WTC11 (cell line): ENCODE measurements around the gene AVL9. TPM values are rescaled to one million over a fixed set of nuclear protein-coding genes. Genes with fewer than 3 reads are reported as not detected.

ENCODE experiments used
- ATAC-seq: fragments of 200-7000 bp; cut with Tn5 transposase; 2 replicates; pipeline ENCODE4 v1.10.0; 2021; ENCODE audit warnings: mild to moderate bottlenecking, moderate library complexity
- CTCF ChIA-PET: fragments of 300-600 bp; sonication (Branson Sonifier 250); formaldehyde crosslinking; loops from one replicate; lab custom pipeline; 2021; ENCODE audit warnings: antibody characterized with exemption; lab: Charles Lee
- POLR2A ChIA-PET: fragments of 350-600 bp; sonication (Branson Sonifier 250); formaldehyde crosslinking; loops from one replicate; lab custom pipeline; 2021; ENCODE audit warnings: antibody characterized with exemption; lab: Charles Lee
- DNase-seq: peaks from one replicate; pipeline ENCODE4 v3.0.0; 2021; ENCODE audit warnings: low spot score
- H3K27ac Mint-ChIP-seq: 2 replicates; pipeline ENCODE4 v1.8.0; 2021; ENCODE audit warnings: mixed read lengths
- H3K27me3 Mint-ChIP-seq: 2 replicates; pipeline ENCODE4 v1.8.0; 2021; ENCODE audit warnings: low read depth, mild to moderate bottlenecking, moderate library complexity, mixed read lengths
- H3K36me3 Mint-ChIP-seq: 2 replicates; pipeline ENCODE4 v1.8.0; 2021; ENCODE audit warnings: mixed read lengths
- H3K4me1 Mint-ChIP-seq: 2 replicates; pipeline ENCODE4 v1.8.0; 2022; ENCODE audit warnings: mixed read lengths
- H3K4me3 Mint-ChIP-seq: 2 replicates; pipeline ENCODE4 v1.8.0; 2021; ENCODE audit warnings: mild to moderate bottlenecking, moderate library complexity, mixed read lengths
- H3K9me3 Mint-ChIP-seq: 2 replicates; pipeline ENCODE4 v1.8.0; 2021; ENCODE audit warnings: mixed read lengths
- CTCF ChIP-seq: fragments of 200-600 bp; IDR thresholded peaks from 2 replicates; pipeline ENCODE4 v1.8.0; 2022; ENCODE audit warnings: antibody characterized with exemption
- ETV6 ChIP-seq: sonication (generic); formaldehyde crosslinking; IDR thresholded peaks from 2 replicates; pipeline ENCODE4 v1.8.1; 2022; ENCODE audit warnings: mild to moderate bottlenecking, missing genetic modification reagents
- MAX ChIP-seq: sonication (generic); formaldehyde crosslinking; IDR thresholded peaks from 2 replicates; pipeline ENCODE4 v1.8.0; 2022; ENCODE audit warnings: mild to moderate bottlenecking, missing genetic modification reagents
- MLX ChIP-seq: sonication (generic); formaldehyde crosslinking; IDR thresholded peaks from 2 replicates; pipeline ENCODE4 v1.8.1; 2023; ENCODE audit warnings: mild to moderate bottlenecking, missing genetic modification reagents, moderate library complexity
- MYBL2 ChIP-seq: sonication (generic); formaldehyde crosslinking; IDR thresholded peaks from 2 replicates; pipeline ENCODE4 v1.8.1; 2023; ENCODE audit warnings: mild to moderate bottlenecking, moderate library complexity, missing genetic modification reagents
- PRDM15 ChIP-seq: sonication (generic); formaldehyde crosslinking; IDR thresholded peaks from 2 replicates; pipeline ENCODE4 v1.8.0; 2022; ENCODE audit warnings: missing genetic modification reagents
- RORB ChIP-seq: fragments of 250-450 bp; sonication (Bioruptor Pico); IDR thresholded peaks from 2 replicates; pipeline ENCODE4 v1.9.0; 2021; ENCODE audit warnings: mild to moderate bottlenecking
- USF2 ChIP-seq: sonication (generic); formaldehyde crosslinking; IDR thresholded peaks from 2 replicates; pipeline ENCODE4 v1.8.1; 2023; ENCODE audit warnings: mild to moderate bottlenecking, missing genetic modification reagents, moderate library complexity
- ZBTB43 ChIP-seq: sonication (generic); formaldehyde crosslinking; IDR thresholded peaks from 2 replicates; pipeline ENCODE4 v1.8.1; 2023; ENCODE audit warnings: mild to moderate bottlenecking, missing genetic modification reagents
- ZNF138 ChIP-seq: sonication (generic); formaldehyde crosslinking; conservative IDR thresholded peaks from 2 replicates; pipeline ENCODE4 v1.8.1; 2022; ENCODE audit warnings: mild to moderate bottlenecking, moderate library complexity, missing genetic modification reagents
- ZNF416 ChIP-seq: fragments of 250-450 bp; sonication (Bioruptor Pico); IDR thresholded peaks from 2 replicates; pipeline ENCODE4 v1.9.0; 2021; ENCODE audit warnings: mild to moderate bottlenecking, inconsistent platforms
- ZNF671 ChIP-seq: fragments of 250-450 bp; sonication (Bioruptor Pico); IDR thresholded peaks from 2 replicates; pipeline ENCODE4 v1.8.0; 2021; ENCODE audit warnings: mild to moderate bottlenecking
- total RNA-seq: library from RNA; stranded (reverse); gene quantifications from 3 replicates; pipeline ENCODE4 v1.2.3, GENCODE V29; 2021
- TF ChIP-seq, protein P1 (sequence below): sonication (generic); formaldehyde crosslinking; IDR thresholded peaks from 2 replicates; pipeline ENCODE4 v1.8.1; 2022; ENCODE audit warnings: mild to moderate bottlenecking, moderate library complexity, missing genetic modification reagents
- TF ChIP-seq, protein P2 (sequence below): sonication (generic); formaldehyde crosslinking; IDR thresholded peaks from 2 replicates; pipeline ENCODE4 v1.8.0; 2023; ENCODE audit warnings: missing genetic modification reagents, mild to moderate bottlenecking, borderline replicate concordance
- TF ChIP-seq, protein P3 (sequence below): sonication (generic); formaldehyde crosslinking; IDR thresholded peaks from 2 replicates; pipeline ENCODE4 v1.8.1; 2022; ENCODE audit warnings: mild to moderate bottlenecking, missing genetic modification reagents, moderate library complexity, borderline replicate concordance
- TF ChIP-seq, protein P4 (sequence below): sonication (generic); formaldehyde crosslinking; IDR thresholded peaks from 2 replicates; pipeline ENCODE4 v1.8.1; 2022; ENCODE audit warnings: missing genetic modification reagents, borderline replicate concordance

AVL9 gene
- total RNA-seq, 1 experiment from 2014 or later, result 55.6 TPM

DNA sequence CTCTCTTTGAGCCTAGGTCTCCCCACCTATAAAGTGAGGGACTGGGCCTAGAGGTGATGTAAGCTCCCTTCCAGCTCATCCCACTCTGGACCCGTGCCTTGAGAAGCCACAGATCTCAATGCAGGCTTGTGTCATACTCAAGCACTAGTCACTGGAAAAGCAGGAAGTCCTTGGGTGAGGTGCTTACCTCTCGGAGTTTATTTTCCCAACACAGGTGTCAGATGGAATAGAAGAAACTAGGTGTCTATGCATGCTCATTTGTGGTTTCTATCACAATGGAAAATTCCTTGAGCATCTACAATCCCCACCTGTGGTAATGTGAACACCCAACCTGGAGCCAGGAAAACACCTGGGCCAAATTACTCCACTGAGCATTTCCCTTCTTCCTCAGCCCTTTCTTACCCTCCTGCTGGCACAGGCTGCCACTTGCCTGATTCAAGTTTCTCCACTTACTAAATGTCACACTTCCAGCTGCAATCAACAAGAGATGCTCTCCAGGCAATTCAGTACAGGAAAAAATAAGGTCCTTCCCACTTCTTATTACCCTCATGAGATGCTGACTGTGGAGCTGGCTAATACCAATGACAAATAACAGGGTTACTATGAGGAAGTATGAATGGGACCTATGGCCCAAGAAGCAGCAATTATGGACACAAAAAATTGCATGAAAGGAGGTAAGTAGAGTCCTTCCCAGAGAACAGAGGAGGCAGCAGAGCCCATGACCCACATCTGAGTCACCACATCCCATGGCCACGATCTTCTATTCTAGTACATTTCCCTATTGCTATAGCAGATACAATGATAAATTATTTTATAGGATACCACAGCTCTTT, 18.3 kb upstream of the AVL9 start:
- Mint-ChIP-seq H3K9me3 (peaks cover 1% of the 10 kb centered on the region; the same call in 1 of the 2 replicates), H3K27me3 (no peaks in the 10 kb centered on the region; the same call in 1 of the 2 replicates), H3K4me3 (no peak overlapping the region), H3K27ac (no peak overlapping the region), H3K4me1 (no peaks in the 10 kb centered on the region), H3K36me3 (no peaks in the 10 kb centered on the region)
- TF ChIP-seq, protein P1, sequence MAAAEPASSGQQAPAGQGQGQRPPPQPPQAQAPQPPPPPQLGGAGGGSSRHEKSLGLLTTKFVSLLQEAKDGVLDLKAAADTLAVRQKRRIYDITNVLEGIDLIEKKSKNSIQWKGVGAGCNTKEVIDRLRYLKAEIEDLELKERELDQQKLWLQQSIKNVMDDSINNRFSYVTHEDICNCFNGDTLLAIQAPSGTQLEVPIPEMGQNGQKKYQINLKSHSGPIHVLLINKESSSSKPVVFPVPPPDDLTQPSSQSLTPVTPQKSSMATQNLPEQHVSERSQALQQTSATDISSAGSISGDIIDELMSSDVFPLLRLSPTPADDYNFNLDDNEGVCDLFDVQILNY (CRISPR knock-in tag), result no peak
- TF ChIP-seq ZNF138 (CRISPR knock-in tag), result no peak
- no peak for TF ChIP-seq RORB (CRISPR knock-in tag)
- TF ChIP-seq ETV6 (CRISPR knock-in tag), result no peak
- no peak for TF ChIP-seq USF2 (CRISPR knock-in tag)
- TF ChIP-seq, protein P2, sequence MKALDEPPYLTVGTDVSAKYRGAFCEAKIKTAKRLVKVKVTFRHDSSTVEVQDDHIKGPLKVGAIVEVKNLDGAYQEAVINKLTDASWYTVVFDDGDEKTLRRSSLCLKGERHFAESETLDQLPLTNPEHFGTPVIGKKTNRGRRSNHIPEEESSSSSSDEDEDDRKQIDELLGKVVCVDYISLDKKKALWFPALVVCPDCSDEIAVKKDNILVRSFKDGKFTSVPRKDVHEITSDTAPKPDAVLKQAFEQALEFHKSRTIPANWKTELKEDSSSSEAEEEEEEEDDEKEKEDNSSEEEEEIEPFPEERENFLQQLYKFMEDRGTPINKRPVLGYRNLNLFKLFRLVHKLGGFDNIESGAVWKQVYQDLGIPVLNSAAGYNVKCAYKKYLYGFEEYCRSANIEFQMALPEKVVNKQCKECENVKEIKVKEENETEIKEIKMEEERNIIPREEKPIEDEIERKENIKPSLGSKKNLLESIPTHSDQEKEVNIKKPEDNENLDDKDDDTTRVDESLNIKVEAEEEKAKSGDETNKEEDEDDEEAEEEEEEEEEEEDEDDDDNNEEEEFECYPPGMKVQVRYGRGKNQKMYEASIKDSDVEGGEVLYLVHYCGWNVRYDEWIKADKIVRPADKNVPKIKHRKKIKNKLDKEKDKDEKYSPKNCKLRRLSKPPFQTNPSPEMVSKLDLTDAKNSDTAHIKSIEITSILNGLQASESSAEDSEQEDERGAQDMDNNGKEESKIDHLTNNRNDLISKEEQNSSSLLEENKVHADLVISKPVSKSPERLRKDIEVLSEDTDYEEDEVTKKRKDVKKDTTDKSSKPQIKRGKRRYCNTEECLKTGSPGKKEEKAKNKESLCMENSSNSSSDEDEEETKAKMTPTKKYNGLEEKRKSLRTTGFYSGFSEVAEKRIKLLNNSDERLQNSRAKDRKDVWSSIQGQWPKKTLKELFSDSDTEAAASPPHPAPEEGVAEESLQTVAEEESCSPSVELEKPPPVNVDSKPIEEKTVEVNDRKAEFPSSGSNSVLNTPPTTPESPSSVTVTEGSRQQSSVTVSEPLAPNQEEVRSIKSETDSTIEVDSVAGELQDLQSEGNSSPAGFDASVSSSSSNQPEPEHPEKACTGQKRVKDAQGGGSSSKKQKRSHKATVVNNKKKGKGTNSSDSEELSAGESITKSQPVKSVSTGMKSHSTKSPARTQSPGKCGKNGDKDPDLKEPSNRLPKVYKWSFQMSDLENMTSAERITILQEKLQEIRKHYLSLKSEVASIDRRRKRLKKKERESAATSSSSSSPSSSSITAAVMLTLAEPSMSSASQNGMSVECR, result no peak
- no peak for TF ChIP-seq ZBTB43 (CRISPR knock-in tag)
- no peak for TF ChIP-seq PRDM15
- no peak for TF ChIP-seq MYBL2 (CRISPR knock-in tag)
- no peak for TF ChIP-seq MAX
- TF ChIP-seq MLX (CRISPR knock-in tag), result no peak
- no peak for TF ChIP-seq ZNF416 (CRISPR knock-in tag)
- TF ChIP-seq, protein P3, sequence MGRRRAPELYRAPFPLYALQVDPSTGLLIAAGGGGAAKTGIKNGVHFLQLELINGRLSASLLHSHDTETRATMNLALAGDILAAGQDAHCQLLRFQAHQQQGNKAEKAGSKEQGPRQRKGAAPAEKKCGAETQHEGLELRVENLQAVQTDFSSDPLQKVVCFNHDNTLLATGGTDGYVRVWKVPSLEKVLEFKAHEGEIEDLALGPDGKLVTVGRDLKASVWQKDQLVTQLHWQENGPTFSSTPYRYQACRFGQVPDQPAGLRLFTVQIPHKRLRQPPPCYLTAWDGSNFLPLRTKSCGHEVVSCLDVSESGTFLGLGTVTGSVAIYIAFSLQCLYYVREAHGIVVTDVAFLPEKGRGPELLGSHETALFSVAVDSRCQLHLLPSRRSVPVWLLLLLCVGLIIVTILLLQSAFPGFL (CRISPR knock-in tag), result no peak
- TF ChIP-seq CTCF, result no peak
- TF ChIP-seq ZNF671 (CRISPR knock-in tag), result no peak
- TF ChIP-seq, protein P4, sequence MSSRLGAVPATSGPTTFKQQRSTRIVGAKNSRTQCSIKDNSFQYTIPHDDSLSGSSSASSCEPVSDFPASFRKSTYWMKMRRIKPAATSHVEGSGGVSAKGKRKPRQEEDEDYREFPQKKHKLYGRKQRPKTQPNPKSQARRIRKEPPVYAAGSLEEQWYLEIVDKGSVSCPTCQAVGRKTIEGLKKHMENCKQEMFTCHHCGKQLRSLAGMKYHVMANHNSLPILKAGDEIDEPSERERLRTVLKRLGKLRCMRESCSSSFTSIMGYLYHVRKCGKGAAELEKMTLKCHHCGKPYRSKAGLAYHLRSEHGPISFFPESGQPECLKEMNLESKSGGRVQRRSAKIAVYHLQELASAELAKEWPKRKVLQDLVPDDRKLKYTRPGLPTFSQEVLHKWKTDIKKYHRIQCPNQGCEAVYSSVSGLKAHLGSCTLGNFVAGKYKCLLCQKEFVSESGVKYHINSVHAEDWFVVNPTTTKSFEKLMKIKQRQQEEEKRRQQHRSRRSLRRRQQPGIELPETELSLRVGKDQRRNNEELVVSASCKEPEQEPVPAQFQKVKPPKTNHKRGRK, result no peak
- ChIA-PET CTCF (no interaction called here), POLR2A (no interaction called here)
- ATAC-seq (no peak), DNase-seq (no peak)
